ENCODE measurements around the gene SPATA12. TPM values are rescaled to one million over a fixed set of nuclear protein-coding genes. Genes with fewer than 3 reads are reported as not detected.

Gene SPATA12
- total RNA-seq = not detected

GRCh38 chr3:57060089-57060821 is at the start of gene SPATA12:
TSS of gene SPATA12 (plus strand) at chr3:57060664. CDS start at chr3:57073695, 13,031 bp downstream.
- H3K4me3 Mint-ChIP-seq = no peak within 1 kb of the TSS
- no peak for DNase-seq
- H3K4me1 Mint-ChIP-seq (ENCODE audit: low read depth) = peaks cover 15% of the 10 kb centered on the region
- H3K36me3 Mint-ChIP-seq (ENCODE audit: low read depth) = no peaks in the 10 kb centered on the region
- ATAC-seq = no peak
- ChIA-PET CTCF (interaction anchor here (1.1 kb wide), 1 partner anchor 65 kb away, joined by 3 read pairs; no protein-coding TSS in a partner anchor), POLR2A (no interaction called here)
- no peaks in the 10 kb centered on the region for H3K9me3 Mint-ChIP-seq (ENCODE audit: insufficient read depth)
- peaks cover 3% of the 10 kb centered on the region for H3K27me3 Mint-ChIP-seq (ENCODE audit: low read depth)
- no peak within 1 kb of the TSS for H3K27ac Mint-ChIP-seq

DNA sequence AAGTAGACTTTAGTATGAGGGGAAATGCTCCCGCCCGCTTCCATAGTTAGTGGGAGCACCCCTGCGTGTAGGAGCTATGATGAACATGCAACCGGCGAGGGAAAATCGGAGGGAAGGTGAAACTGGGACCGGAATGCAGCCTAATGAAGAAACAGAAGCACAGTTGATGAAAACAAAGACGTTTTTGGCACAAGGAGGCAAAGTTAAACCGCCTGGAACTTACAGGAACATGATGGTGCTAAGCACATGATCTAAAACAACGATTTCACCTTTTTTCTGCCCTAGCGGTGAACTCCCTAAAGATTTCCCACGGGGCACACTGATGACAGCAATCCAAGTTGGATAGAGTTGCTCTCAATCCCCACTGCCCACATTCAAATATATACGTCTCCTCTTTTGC is 49.4 kb upstream of the SPATA12 start:
- ChIA-PET CTCF (no interaction called here), POLR2A (no interaction called here)
- H3K27me3 Mint-ChIP-seq (ENCODE audit: low read depth) = peaks cover 4% of the 10 kb centered on the region
- no peak overlapping the region for H3K4me3 Mint-ChIP-seq
- H3K36me3 Mint-ChIP-seq (ENCODE audit: low read depth) = no peaks in the 10 kb centered on the region
- H3K4me1 Mint-ChIP-seq (ENCODE audit: low read depth) = peaks cover 14% of the 10 kb centered on the region
- ATAC-seq = no peak
- no peaks in the 10 kb centered on the region for H3K9me3 Mint-ChIP-seq (ENCODE audit: insufficient read depth)
- no peak for DNase-seq
- H3K27ac Mint-ChIP-seq = no peak overlapping the region

GRCh38 chr3:57012847-57013246 is 47.6 kb upstream of the SPATA12 start:
- Mint-ChIP-seq H3K36me3 (ENCODE audit: low read depth) (no peaks in the 10 kb centered on the region), H3K27me3 (ENCODE audit: low read depth) (peaks cover 8% of the 10 kb centered on the region), H3K4me1 (ENCODE audit: low read depth) (peaks cover 5% of the 10 kb centered on the region), H3K4me3 (no peak overlapping the region), H3K27ac (no peak overlapping the region), H3K9me3 (ENCODE audit: insufficient read depth) (no peaks in the 10 kb centered on the region)
- ChIA-PET POLR2A (no interaction called here), CTCF (interaction anchor here (1.4 kb wide), 1 partner anchor 17 kb away, joined by 7 read pairs; no protein-coding TSS in a partner anchor)
- no peak for ATAC-seq
- no peak for DNase-seq

DNA sequence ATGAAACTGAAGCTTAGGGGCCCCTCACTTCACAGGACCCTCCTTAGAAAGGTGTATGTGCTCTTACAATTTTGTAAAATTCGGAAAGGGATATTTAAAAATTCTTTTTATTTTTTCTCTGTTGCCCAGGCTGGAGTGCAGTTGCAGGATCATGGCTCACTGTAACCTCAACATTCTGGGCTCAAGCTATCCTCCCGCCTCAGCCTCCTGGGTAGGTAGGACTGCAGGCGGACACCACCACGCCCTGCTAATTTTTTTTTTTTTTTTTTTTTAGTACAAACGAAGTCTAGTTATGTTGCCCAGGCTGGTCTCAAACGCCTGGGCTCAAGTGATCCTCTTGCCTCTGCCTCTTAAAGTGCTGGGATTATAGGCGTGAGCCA is 45.1 kb upstream of the SPATA12 start:
- Mint-ChIP-seq H3K9me3 (ENCODE audit: insufficient read depth) (no peaks in the 10 kb centered on the region), H3K4me3 (no peak overlapping the region), H3K36me3 (ENCODE audit: low read depth) (no peaks in the 10 kb centered on the region), H3K4me1 (ENCODE audit: low read depth) (no peaks in the 10 kb centered on the region), H3K27me3 (ENCODE audit: low read depth) (peaks cover 8% of the 10 kb centered on the region), H3K27ac (no peak overlapping the region)
- no peak for ATAC-seq
- CTCF ChIA-PET = no interaction called here
- DNase-seq = no peak
- POLR2A ChIA-PET = no interaction called here

GRCh38 chr3:57015912-57016311 is 44.6 kb upstream of the SPATA12 start:
- no peak overlapping the region for H3K4me3 Mint-ChIP-seq
- peaks cover 8% of the 10 kb centered on the region for H3K27me3 Mint-ChIP-seq (ENCODE audit: low read depth)

DNA sequence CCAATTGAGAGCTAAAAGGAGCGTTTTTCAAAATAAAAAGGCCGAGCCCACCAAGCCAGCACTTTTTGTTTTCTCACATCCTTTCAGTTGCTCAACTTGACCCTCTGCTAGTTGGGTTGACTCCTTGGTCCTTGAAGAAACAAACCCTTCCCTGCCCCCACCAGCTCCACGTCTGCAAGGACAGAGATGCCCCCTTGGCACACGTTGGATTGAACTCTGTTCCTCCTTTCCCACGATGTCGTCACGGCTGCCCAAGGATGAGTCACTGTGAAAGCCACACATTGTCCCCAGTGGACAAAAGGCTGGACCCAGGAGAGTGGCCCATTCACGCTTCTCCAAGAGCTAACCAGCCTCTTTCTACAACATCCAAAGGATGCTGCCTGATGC is 43.0 kb upstream of the SPATA12 start:
- Mint-ChIP-seq H3K36me3 (ENCODE audit: low read depth) (no peaks in the 10 kb centered on the region), H3K27ac (no peak overlapping the region), H3K4me3 (no peak overlapping the region), H3K27me3 (ENCODE audit: low read depth) (peaks cover 8% of the 10 kb centered on the region), H3K9me3 (ENCODE audit: insufficient read depth) (no peaks in the 10 kb centered on the region), H3K4me1 (ENCODE audit: low read depth) (no peaks in the 10 kb centered on the region)
- DNase-seq (no peak), ATAC-seq (no peak)
- ChIA-PET POLR2A (interaction anchor here (0.6 kb wide), 2 partner anchors 156 to 368 kb away, joined by 3 read pairs; no protein-coding TSS in a partner anchor), CTCF (interaction anchor here (1.1 kb wide), 1 partner anchor 14 kb away, joined by 3 read pairs; no protein-coding TSS in a partner anchor)

More at GRCh38 chr3:57015912-57016311, 44.6 kb upstream of the SPATA12 start:
- CTCF ChIA-PET = interaction anchor here (1.5 kb wide), 1 partner anchor 20 kb away, joined by 8 read pairs; no protein-coding TSS in a partner anchor
- Mint-ChIP-seq H3K4me1 (ENCODE audit: low read depth) (no peaks in the 10 kb centered on the region), H3K36me3 (ENCODE audit: low read depth) (no peaks in the 10 kb centered on the region), H3K27ac (no peak overlapping the region), H3K9me3 (ENCODE audit: insufficient read depth) (no peaks in the 10 kb centered on the region)
- DNase-seq (no peak), ATAC-seq (no peak)
- POLR2A ChIA-PET = no interaction called here

DNA sequence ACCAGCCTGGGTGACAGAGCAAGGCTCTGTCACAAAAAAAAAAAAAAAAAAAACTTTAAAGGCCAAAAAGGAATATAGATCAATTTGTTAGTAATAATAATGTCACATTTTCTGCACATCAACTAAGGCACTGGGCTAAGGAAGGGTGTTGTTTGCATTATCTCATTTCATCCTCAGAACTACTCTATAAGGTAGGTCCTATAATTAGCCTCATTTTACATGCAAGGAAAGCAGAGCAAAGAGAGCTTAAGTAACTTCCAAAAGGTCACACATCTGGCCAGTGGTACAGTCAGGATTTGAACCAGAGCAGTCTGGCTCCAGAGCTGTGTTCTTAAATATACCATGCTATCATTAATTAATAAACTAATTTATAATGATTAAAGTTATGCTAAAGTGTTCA is 42.2 kb upstream of the SPATA12 start:
- CTCF ChIA-PET = interaction anchor here (1.0 kb wide), 1 partner anchor 23 kb away, joined by 3 read pairs; no protein-coding TSS in a partner anchor
- ATAC-seq (no peak), DNase-seq (no peak)
- Mint-ChIP-seq H3K27me3 (ENCODE audit: low read depth) (peaks cover 10% of the 10 kb centered on the region), H3K36me3 (ENCODE audit: low read depth) (no peaks in the 10 kb centered on the region), H3K9me3 (ENCODE audit: insufficient read depth) (no peaks in the 10 kb centered on the region), H3K27ac (no peak overlapping the region), H3K4me1 (ENCODE audit: low read depth) (no peaks in the 10 kb centered on the region), H3K4me3 (no peak overlapping the region)
- POLR2A ChIA-PET = interaction anchor here (0.6 kb wide), 1 partner anchor 368 kb away, joined by 3 read pairs; no protein-coding TSS in a partner anchor

DNA sequence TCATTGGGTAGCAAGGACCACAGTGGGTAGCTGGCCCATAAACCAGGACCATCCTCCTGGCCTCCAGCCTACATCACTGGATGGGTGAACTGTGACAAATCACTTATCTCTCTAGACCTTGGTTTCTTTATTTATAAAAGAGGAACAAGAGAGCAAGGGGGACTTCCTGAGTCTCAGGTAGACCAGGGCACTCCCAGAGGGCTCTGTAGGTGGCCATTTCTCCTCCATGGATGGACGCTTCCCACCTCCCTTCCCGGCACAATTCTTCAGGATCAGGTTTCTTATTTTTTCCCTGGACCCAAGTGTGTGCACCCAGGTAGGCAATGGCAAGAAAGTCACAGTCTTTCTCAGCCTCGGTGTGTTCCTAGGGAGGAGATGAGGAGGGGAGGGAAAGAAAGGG is 41.4 kb upstream of the SPATA12 start:
- Mint-ChIP-seq H3K27me3 (ENCODE audit: low read depth) (peaks cover 12% of the 10 kb centered on the region), H3K4me3 (no peak overlapping the region), H3K36me3 (ENCODE audit: low read depth) (no peaks in the 10 kb centered on the region), H3K4me1 (ENCODE audit: low read depth) (no peaks in the 10 kb centered on the region), H3K27ac (no peak overlapping the region), H3K9me3 (ENCODE audit: insufficient read depth) (no peaks in the 10 kb centered on the region)
- no peak for DNase-seq
- CTCF ChIA-PET = interaction anchor here (1.0 kb wide), 1 partner anchor 24 kb away, joined by 3 read pairs; no protein-coding TSS in a partner anchor
- ATAC-seq = no peak
- POLR2A ChIA-PET = no interaction called here

GRCh38 chr3:57025237-57025636 is 35.2 kb upstream of the SPATA12 start:
- Mint-ChIP-seq H3K27me3 (ENCODE audit: low read depth) (peaks cover 4% of the 10 kb centered on the region), H3K9me3 (ENCODE audit: insufficient read depth) (no peaks in the 10 kb centered on the region), H3K36me3 (ENCODE audit: low read depth) (no peaks in the 10 kb centered on the region), H3K4me3 (no peak overlapping the region), H3K4me1 (ENCODE audit: low read depth) (no peaks in the 10 kb centered on the region), H3K27ac (no peak overlapping the region)
- ATAC-seq (no peak), DNase-seq (no peak)
- POLR2A ChIA-PET = no interaction called here
- CTCF ChIA-PET = no interaction called here

DNA sequence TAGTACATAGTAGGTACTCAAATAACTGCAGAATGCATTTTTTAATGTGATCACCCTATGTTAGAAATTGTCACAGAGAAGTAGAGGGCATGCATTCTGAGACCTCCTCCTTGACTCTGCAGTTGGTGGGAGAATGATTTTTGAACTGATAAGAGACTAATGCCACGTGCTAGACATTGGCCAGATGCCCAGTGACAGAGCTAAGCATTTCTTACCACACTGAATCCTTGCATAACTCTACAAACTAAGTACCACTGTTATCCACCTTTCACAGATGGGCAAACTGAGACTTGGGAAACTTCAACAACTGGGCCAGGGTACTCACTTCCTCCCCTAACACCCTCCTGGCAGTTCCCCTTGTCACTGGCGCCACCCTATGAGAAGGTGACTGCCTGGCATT is 33.5 kb upstream of the SPATA12 start:
- H3K4me1 Mint-ChIP-seq (ENCODE audit: low read depth) = no peaks in the 10 kb centered on the region
- ChIA-PET CTCF (no interaction called here), POLR2A (no interaction called here)
- peaks cover 7% of the 10 kb centered on the region for H3K27me3 Mint-ChIP-seq (ENCODE audit: low read depth)
- no peaks in the 10 kb centered on the region for H3K9me3 Mint-ChIP-seq (ENCODE audit: insufficient read depth)
- H3K4me3 Mint-ChIP-seq = no peak overlapping the region
- ATAC-seq (no peak), DNase-seq (no peak)
- no peaks in the 10 kb centered on the region for H3K36me3 Mint-ChIP-seq (ENCODE audit: low read depth)
- H3K27ac Mint-ChIP-seq = no peak overlapping the region

GRCh38 chr3:57029383-57029782 is 31.1 kb upstream of the SPATA12 start:
- ATAC-seq (no peak), DNase-seq (no peak)
- Mint-ChIP-seq H3K4me1 (ENCODE audit: low read depth) (no peaks in the 10 kb centered on the region), H3K9me3 (ENCODE audit: insufficient read depth) (no peaks in the 10 kb centered on the region), H3K4me3 (no peak overlapping the region), H3K27me3 (ENCODE audit: low read depth) (peaks cover 8% of the 10 kb centered on the region), H3K36me3 (ENCODE audit: low read depth) (no peaks in the 10 kb centered on the region), H3K27ac (no peak overlapping the region)
- POLR2A ChIA-PET = no interaction called here
- CTCF ChIA-PET = no interaction called here

DNA sequence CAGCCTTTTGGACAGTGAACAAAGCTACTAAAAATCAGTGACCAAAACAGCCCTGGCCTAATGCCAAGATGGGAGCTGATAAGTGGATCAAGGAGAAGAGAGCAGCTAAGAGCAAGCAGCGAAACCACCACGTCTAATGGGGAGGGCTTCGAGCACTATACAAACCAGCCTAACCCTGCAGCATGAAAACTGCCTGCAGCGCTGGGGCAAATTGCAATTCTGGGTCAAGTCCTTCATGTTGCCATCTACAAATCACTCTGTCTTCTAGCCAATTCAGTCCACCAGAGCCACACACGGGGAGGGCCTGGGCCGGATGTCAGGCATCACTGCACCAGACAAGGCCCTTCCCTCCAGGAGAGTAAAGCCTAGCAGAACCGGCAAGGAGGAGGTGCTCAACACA is 30.5 kb upstream of the SPATA12 start:
- POLR2A ChIA-PET = no interaction called here
- no peak for ATAC-seq
- Mint-ChIP-seq H3K9me3 (ENCODE audit: insufficient read depth) (no peaks in the 10 kb centered on the region), H3K27me3 (ENCODE audit: low read depth) (peaks cover 8% of the 10 kb centered on the region), H3K4me3 (no peak overlapping the region), H3K36me3 (ENCODE audit: low read depth) (no peaks in the 10 kb centered on the region), H3K27ac (no peak overlapping the region), H3K4me1 (ENCODE audit: low read depth) (no peaks in the 10 kb centered on the region)
- DNase-seq = no peak
- CTCF ChIA-PET = no interaction called here

Data from activated CD8-positive, alpha-beta T cell treated with anti-CD3 and anti-CD28 coated beads, Interleukin-2, amount 10 ng/mL, durations not matched to agents 7 days and 5 days (primary cell).